CD1c-positive myeloid dendritic cell (primary cell): Measurements from ENCODE around the gene PLEKHA5.
"Not testable (repeated sequence)": the region's sequence is repeated elsewhere in the genome, so short reads cannot be mapped to it uniquely, and the experiment has no call there.

ENCODE experiments used
- DNase-seq: peaks from one replicate; pipeline ENCODE4 v3.0.0-alpha.2; 2016; ENCODE audit errors: extremely low spot score

The PLEKHA5 gene

GRCh38 chr12:19166387-19166786, 36.9 kb downstream of the PLEKHA5 start:
- no peak for DNase-seq

GRCh38 chr12:19166956-19167355, 37.4 kb downstream of the PLEKHA5 start:
- no peak for DNase-seq

- no peak for DNase-seq
These were observed 38.2 kb downstream of the PLEKHA5 start for GRCh38 chr12:19167708-19168107.

- DNase-seq, result no peak
These were observed 39.1 kb downstream of the PLEKHA5 start for GRCh38 chr12:19168644-19169043.

- DNase-seq, result no peak
These were observed 39.7 kb downstream of the PLEKHA5 start for GRCh38 chr12:19169222-19169621.

- not testable (repeated sequence) for DNase-seq
These were observed 40.8 kb downstream of the PLEKHA5 start for GRCh38 chr12:19170286-19170685.

- no peak for DNase-seq
These were observed 42.2 kb downstream of the PLEKHA5 start for GRCh38 chr12:19171731-19172130.

- no peak for DNase-seq
These were observed 48.2 kb downstream of the PLEKHA5 start for GRCh38 chr12:19177754-19178153.

GRCh38 chr12:19179986-19180385, 50.5 kb downstream of the PLEKHA5 start:
- no peak for DNase-seq

GRCh38 chr12:19181666-19182426, 52.3 kb downstream of the PLEKHA5 start:
- DNase-seq, result peak; percentile 45

- DNase-seq, result no peak
These were observed 53.7 kb downstream of the PLEKHA5 start for GRCh38 chr12:19183121-19183838.

- no peak for DNase-seq
These were observed 55.9 kb downstream of the PLEKHA5 start for GRCh38 chr12:19185262-19185929.

GRCh38 chr12:19186722-19187661, 57.5 kb downstream of the PLEKHA5 start:
- DNase-seq, result peak; percentile 44

GRCh38 chr12:19189522-19189921, 60.0 kb downstream of the PLEKHA5 start:
- DNase-seq, result no peak

GRCh38 chr12:19190292-19191031, 60.9 kb downstream of the PLEKHA5 start:
- DNase-seq, result peak; percentile 91

GRCh38 chr12:19191089-19191488, 61.6 kb downstream of the PLEKHA5 start:
- DNase-seq, result peak; percentile 5

GRCh38 chr12:19191563-19191962, 62.0 kb downstream of the PLEKHA5 start:
- DNase-seq, result no peak

- no peak for DNase-seq
These were observed 63.2 kb downstream of the PLEKHA5 start for GRCh38 chr12:19192710-19193109.

GRCh38 chr12:19194963-19195362, 65.4 kb downstream of the PLEKHA5 start:
- DNase-seq, result no peak

- DNase-seq, result no peak
These were observed 67.6 kb downstream of the PLEKHA5 start for GRCh38 chr12:19196959-19197630.
